HEK293 (cell line): Measurements from ENCODE around the gene RHBDL2.
"Not testable (repeated sequence)": the region's sequence is repeated elsewhere in the genome, so short reads cannot be mapped to it uniquely, and the experiment has no call there.

Experiments
- CTCF ChIP-seq: fragments of 450-650 bp; formaldehyde crosslinking; IDR thresholded peaks from 2 replicates; pipeline ENCODE4 v1.5.1; 2016; ENCODE audit warnings: missing biosample characterization, missing genetic modification characterization
- KLF7 ChIP-seq: fragments of 450-650 bp; formaldehyde crosslinking; IDR thresholded peaks from 2 replicates; pipeline ENCODE4 v1.5.1; 2016; ENCODE audit warnings: missing biosample characterization, missing genetic modification characterization, borderline replicate concordance
- TCF7L2 ChIP-seq: IDR thresholded peaks from 2 replicates; pipeline ENCODE4 v1.6.1; 2011; ENCODE audit warnings: low read depth, mild to moderate bottlenecking, inconsistent platforms, low read length, moderate library complexity, borderline replicate concordance
- YY2 ChIP-seq: fragments of 450-650 bp; formaldehyde crosslinking; IDR thresholded peaks from 2 replicates; pipeline ENCODE4 v1.5.1; 2016; ENCODE audit warnings: missing biosample characterization, missing genetic modification characterization
- ZEB2 ChIP-seq: fragments of 450-650 bp; formaldehyde crosslinking; IDR thresholded peaks from 2 replicates; pipeline ENCODE4 v1.5.1; 2016; ENCODE audit warnings: missing biosample characterization, missing genetic modification characterization
- ZFHX2 ChIP-seq: fragments of 450-650 bp; formaldehyde crosslinking; conservative IDR thresholded peaks from 2 replicates; pipeline ENCODE4 v1.5.1; 2016; ENCODE audit warnings: missing biosample characterization, missing genetic modification characterization
- ZNF184 ChIP-seq: fragments of 450-650 bp; IDR thresholded peaks from 2 replicates; pipeline ENCODE4 v1.5.1; 2018; ENCODE audit warnings: missing biosample characterization, mild to moderate bottlenecking, missing genetic modification characterization
- ZNF580 ChIP-seq: fragments of 450-650 bp; formaldehyde crosslinking; IDR thresholded peaks from 2 replicates; pipeline ENCODE4 v1.5.1; 2016; ENCODE audit warnings: missing biosample characterization, missing genetic modification characterization
- ZNF660 ChIP-seq: fragments of 450-650 bp; IDR thresholded peaks from 2 replicates; pipeline ENCODE4 v1.5.1; 2018; ENCODE audit warnings: missing biosample characterization, mild to moderate bottlenecking, missing genetic modification characterization

- TF ChIP-seq ZNF580 (tag by site-specific recombination); YY2; CTCF (tag by site-specific recombination); KLF7 (tag by site-specific recombination); ZFHX2 (tag by site-specific recombination); ZNF660 (tag by site-specific recombination); ZNF184 (tag by site-specific recombination); ZEB2 (tag by site-specific recombination); TCF7L2: not testable (repeated sequence)
Observed at GRCh38 chr1:38914908-38915307, 26.7 kb downstream of the RHBDL2 start.
